Suprapubic skin (tissue), 4 donors: ENCODE results near the gene MRPL27.

Source experiments
- CTCF ChIP-seq, 2 donors: fragments of 200-600 bp in 1 of 2; fragments of 450-650 bp in 1 of 2; sonication (generic) in 1 of 2; IDR thresholded peaks; one replicate each; pipeline ENCODE4 v1.5.1; 2016 to 2019; ENCODE audit warnings: antibody characterized with exemption in 2 of 2, mild to moderate bottlenecking in 1 of 2, moderate library complexity in 1 of 2
- EP300 ChIP-seq: sonication (generic); formaldehyde crosslinking; IDR thresholded peaks from one replicate; pipeline ENCODE4 v1.6.1; 2017; ENCODE audit warnings: antibody characterized with exemption
- POLR2A ChIP-seq, 2 donors: fragments of 450-650 bp; IDR thresholded peaks; one replicate each; pipeline ENCODE4 v1.6.1; 2017; ENCODE audit warnings: antibody characterized with exemption in 2 of 2, mild to moderate bottlenecking in 2 of 2, moderate library complexity in 2 of 2
- POLR2AphosphoS5 ChIP-seq, 3 donors: sonication (generic); formaldehyde crosslinking; IDR thresholded peaks; one replicate each; pipeline ENCODE4 v1.6.1; 2017; ENCODE audit warnings: antibody characterized with exemption in 3 of 3

GRCh38 chr17:50319306-50320004 lies 53.5 kb downstream of the MRPL27 start:
- TF ChIP-seq CTCF (IDR thresholded peaks at IDR 0.05) (no peak), POLR2A (IDR thresholded peaks at IDR 0.05) (no peak), EP300 (no peak), POLR2AphosphoS5 (IDR thresholded peaks at IDR 0.05) (no peak)
